RWPE2 (cell line): ENCODE results near the gene DIP2C.

ENCODE experiments used
- ATAC-seq: fragments of 200-7000 bp; cut with Tn5 transposase; 3 replicates; pipeline ENCODE4 v1.9.1; 2021; ENCODE audit warnings: low read depth
- DNase-seq: peaks from one replicate; pipeline ENCODE4 v3.0.0-alpha.2; 2020; ENCODE audit warnings: low spot score
- H3K27ac ChIP-seq: fragments of 450-650 bp; 2 replicates; pipeline ENCODE4 v1.5.1; 2017; ENCODE audit warnings: mild to moderate bottlenecking; ENCODE audit not compliant: poor library complexity, severe bottlenecking
- H3K27me3 ChIP-seq: fragments of 250-450 bp; sonication (Bioruptor Pico); 2 replicates; pipeline ENCODE4 v1.5.1; 2021; ENCODE audit warnings: mild to moderate bottlenecking, moderate library complexity; ENCODE audit not compliant: insufficient read depth, poor library complexity, severe bottlenecking
- H3K36me3 ChIP-seq: fragments of 250-450 bp; sonication (Bioruptor Pico); 2 replicates; pipeline ENCODE4 v1.5.1; 2020; ENCODE audit warnings: low read depth, mild to moderate bottlenecking, moderate library complexity
- H3K4me1 ChIP-seq: fragments of 250-450 bp; sonication (Bioruptor Pico); 2 replicates; pipeline ENCODE4 v1.5.1; 2021; ENCODE audit warnings: mild to moderate bottlenecking, moderate library complexity; ENCODE audit not compliant: insufficient read depth, poor library complexity, severe bottlenecking
- H3K4me3 ChIP-seq: fragments of 250-450 bp; sonication (Bioruptor Pico); 2 replicates; pipeline ENCODE4 v1.5.1; 2021; ENCODE audit warnings: mild to moderate bottlenecking, moderate library complexity; ENCODE audit not compliant: severe bottlenecking
- H3K9me3 ChIP-seq: fragments of 250-450 bp; sonication (Bioruptor Pico); 2 replicates; pipeline ENCODE4 v1.5.1; 2021; ENCODE audit warnings: mild to moderate bottlenecking, moderate library complexity; ENCODE audit not compliant: severe bottlenecking
- TF ChIP-seq, protein P1 (sequence below): fragments of 450-650 bp; IDR thresholded peaks from one replicate; pipeline ENCODE4 v1.5.1; 2017; ENCODE audit warnings: mild to moderate bottlenecking, moderate library complexity; ENCODE audit not compliant: poor library complexity, severe bottlenecking

The DIP2C gene

DNA sequence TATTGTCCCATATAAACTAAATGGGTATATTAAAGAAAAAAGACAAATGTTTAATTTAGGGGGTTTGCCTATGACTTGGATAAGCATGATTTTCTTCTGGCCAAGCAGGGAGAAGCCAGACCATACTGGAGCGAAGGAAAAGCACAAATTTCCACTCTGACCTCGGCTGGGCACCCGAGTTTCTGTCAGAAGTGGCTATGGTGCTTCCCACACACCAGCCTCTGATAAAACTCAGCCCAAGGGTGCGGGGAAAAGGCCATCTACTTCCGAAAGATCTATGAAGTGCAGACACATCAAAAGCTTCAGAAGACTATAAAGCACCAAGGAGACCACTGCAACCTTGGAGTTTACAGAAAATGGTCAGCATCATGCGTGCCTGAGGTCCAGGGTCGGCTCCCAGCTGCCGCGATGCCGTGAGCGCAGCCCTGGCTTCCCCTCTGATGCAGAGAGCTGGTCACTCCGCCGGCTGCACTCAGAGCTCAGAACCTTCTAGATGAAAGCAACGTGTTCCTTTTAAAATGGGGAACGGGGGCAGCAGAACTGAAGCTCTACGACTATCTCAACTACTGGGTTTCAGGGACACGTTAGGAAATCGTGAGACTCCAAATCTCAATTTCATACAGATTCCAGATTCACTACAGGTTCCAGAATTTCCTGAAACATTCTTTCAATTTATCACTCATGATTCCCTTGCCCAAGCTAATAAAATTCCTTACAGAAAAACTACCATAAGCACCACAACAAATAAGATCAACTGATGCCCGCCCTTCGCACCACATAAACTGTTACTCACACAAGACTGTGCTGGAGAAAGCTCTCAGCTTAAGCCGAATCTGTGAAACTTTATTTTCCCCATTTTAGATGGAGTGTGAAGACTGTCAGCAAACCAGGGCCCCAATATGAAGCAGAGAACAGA lies 84.5 kb downstream of the DIP2C start:
- H3K27ac ChIP-seq, result no peak overlapping the region
- H3K4me3 ChIP-seq, result no peak overlapping the region
- no peak for DNase-seq
- ATAC-seq, result no peak
- no peaks in the 10 kb centered on the region for H3K27me3 ChIP-seq
- H3K4me1 ChIP-seq, result no peaks in the 10 kb centered on the region
- TF ChIP-seq, protein P1, sequence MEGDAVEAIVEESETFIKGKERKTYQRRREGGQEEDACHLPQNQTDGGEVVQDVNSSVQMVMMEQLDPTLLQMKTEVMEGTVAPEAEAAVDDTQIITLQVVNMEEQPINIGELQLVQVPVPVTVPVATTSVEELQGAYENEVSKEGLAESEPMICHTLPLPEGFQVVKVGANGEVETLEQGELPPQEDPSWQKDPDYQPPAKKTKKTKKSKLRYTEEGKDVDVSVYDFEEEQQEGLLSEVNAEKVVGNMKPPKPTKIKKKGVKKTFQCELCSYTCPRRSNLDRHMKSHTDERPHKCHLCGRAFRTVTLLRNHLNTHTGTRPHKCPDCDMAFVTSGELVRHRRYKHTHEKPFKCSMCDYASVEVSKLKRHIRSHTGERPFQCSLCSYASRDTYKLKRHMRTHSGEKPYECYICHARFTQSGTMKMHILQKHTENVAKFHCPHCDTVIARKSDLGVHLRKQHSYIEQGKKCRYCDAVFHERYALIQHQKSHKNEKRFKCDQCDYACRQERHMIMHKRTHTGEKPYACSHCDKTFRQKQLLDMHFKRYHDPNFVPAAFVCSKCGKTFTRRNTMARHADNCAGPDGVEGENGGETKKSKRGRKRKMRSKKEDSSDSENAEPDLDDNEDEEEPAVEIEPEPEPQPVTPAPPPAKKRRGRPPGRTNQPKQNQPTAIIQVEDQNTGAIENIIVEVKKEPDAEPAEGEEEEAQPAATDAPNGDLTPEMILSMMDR, result no peak
- no peaks in the 10 kb centered on the region for H3K36me3 ChIP-seq
- H3K9me3 ChIP-seq, result no peaks in the 10 kb centered on the region

DNA sequence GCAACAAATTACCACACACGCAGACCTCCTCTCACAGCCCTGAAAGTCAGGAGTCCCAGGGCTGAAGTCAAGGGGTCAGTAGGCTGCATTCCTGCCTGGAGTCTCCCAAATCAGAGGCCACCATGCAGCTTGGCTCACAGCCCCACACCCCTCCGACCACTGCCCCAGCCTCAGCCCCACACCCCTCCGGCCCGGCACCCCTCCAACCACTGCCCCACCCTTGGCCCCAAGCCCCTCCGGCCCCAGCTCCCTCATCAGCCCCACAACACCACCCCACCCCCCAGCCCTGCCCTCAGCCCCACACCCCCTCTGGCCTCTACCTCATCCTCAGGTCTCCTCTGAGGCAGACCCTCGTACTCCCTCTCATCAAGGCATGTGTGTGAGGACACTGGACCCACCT lies 85.7 kb downstream of the DIP2C start:
- Histone ChIP-seq H3K4me3 (no peak overlapping the region), H3K4me1 (no peaks in the 10 kb centered on the region), H3K27me3 (no peaks in the 10 kb centered on the region), H3K27ac (no peak overlapping the region), H3K9me3 (no peaks in the 10 kb centered on the region), H3K36me3 (no peaks in the 10 kb centered on the region)
- ATAC-seq (no peak), DNase-seq (no peak)
- TF ChIP-seq, protein P1, result no peak

DNA sequence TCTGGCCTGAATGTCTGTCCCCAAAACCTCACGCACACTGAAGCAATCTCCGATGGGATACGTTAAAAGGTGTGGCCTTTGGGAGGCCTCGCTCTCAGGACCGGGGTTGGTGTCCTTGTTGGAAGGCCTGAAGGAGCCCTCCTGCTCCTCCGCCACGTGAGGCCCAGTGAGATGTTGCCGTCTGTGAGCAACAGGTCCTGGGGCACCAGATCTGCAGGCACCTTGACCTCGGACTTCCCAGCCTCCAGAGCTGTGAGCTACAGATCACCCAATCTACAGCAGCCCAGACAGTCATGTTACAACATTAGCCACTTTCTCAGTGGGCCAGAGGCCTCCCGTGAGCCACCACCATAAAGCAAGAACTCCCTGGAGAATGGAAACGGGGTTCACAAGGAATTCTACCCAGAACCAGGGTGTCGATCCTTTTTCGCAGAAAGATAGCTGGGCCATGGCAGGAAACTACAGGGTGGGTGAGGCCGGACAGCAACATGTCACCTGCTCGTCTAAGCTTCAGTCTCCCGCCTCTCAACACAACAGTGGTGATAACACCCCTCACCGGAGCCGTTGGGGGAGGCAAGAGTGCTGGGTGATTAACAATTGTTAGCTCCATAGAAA lies 87.0 kb downstream of the DIP2C start:
- H3K27ac ChIP-seq, result no peak overlapping the region
- TF ChIP-seq, protein P1, result no peak
- H3K36me3 ChIP-seq, result no peaks in the 10 kb centered on the region
- H3K27me3 ChIP-seq, result no peaks in the 10 kb centered on the region
- ATAC-seq, result no peak
- no peaks in the 10 kb centered on the region for H3K4me1 ChIP-seq
- no peak overlapping the region for H3K4me3 ChIP-seq
- no peak for DNase-seq
- H3K9me3 ChIP-seq, result no peaks in the 10 kb centered on the region

DNA sequence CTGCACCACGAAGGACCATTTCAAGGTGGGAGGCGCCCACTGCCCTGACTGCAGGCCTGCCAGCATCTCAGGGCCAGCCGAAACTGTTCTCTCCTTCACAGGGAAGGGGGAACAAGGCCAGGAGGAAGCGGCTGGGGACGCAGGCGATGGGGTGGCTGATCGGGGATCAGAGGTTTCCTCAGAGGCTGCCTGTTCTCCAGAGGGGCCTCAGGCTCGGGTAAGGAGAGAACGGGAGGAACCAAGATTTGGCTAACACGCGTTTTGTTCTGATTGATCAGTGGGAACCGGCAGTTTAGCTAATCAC lies 87.9 kb downstream of the DIP2C start:
- TF ChIP-seq, protein P1, result no peak
- Histone ChIP-seq H3K9me3 (no peaks in the 10 kb centered on the region), H3K27me3 (no peaks in the 10 kb centered on the region)

More for the DNA sequence above, 87.9 kb downstream of the DIP2C start:
- ATAC-seq (no peak), DNase-seq (no peak)
- Histone ChIP-seq H3K36me3 (no peaks in the 10 kb centered on the region), H3K27ac (no peak overlapping the region), H3K4me3 (no peak overlapping the region), H3K4me1 (no peaks in the 10 kb centered on the region)
